Breast epithelium (tissue), 3 donors: Measurements from ENCODE around the gene METRN.

Experiments used
- POLR2A ChIP-seq: fragments of 450-650 bp; IDR thresholded peaks from one replicate; pipeline ENCODE4 v1.6.1; 2016; ENCODE audit warnings: antibody characterized with exemption, mild to moderate bottlenecking, moderate library complexity
- TF ChIP-seq, protein P1 (sequence below), 3 donors: fragments of 450-650 bp; IDR thresholded peaks; one replicate each; pipeline ENCODE4 v1.5.1; 2016 to 2017; ENCODE audit warnings: antibody characterized with exemption in 3 of 3, mild to moderate bottlenecking in 3 of 3, moderate library complexity in 3 of 3

- TF ChIP-seq, protein P1, sequence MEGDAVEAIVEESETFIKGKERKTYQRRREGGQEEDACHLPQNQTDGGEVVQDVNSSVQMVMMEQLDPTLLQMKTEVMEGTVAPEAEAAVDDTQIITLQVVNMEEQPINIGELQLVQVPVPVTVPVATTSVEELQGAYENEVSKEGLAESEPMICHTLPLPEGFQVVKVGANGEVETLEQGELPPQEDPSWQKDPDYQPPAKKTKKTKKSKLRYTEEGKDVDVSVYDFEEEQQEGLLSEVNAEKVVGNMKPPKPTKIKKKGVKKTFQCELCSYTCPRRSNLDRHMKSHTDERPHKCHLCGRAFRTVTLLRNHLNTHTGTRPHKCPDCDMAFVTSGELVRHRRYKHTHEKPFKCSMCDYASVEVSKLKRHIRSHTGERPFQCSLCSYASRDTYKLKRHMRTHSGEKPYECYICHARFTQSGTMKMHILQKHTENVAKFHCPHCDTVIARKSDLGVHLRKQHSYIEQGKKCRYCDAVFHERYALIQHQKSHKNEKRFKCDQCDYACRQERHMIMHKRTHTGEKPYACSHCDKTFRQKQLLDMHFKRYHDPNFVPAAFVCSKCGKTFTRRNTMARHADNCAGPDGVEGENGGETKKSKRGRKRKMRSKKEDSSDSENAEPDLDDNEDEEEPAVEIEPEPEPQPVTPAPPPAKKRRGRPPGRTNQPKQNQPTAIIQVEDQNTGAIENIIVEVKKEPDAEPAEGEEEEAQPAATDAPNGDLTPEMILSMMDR (IDR thresholded peaks at IDR 0.05): no peak
- no peak for TF ChIP-seq POLR2A
These were observed 24.9 kb downstream of the METRN start for GRCh38 chr16:739560-740458.
